Testis (tissue), 2 donors: ENCODE measurements around the gene ADAMTS6.

ENCODE experiments used
- POLR2A ChIP-seq: fragments of 450-650 bp; IDR thresholded peaks from one replicate; pipeline ENCODE4 v1.6.1; 2017; ENCODE audit warnings: antibody characterized with exemption, mild to moderate bottlenecking, moderate library complexity
- TF ChIP-seq, protein P1 (sequence below), 3 experiments: fragments of 450-650 bp in 2 of 3; fragments of 200-600 bp in 1 of 3; sonication (generic) in 1 of 3; IDR thresholded peaks; one replicate each; pipeline ENCODE4 v1.5.1; 2016 to 2019; ENCODE audit warnings: antibody characterized with exemption in 3 of 3, mild to moderate bottlenecking in 2 of 3, moderate library complexity in 1 of 3

DNA sequence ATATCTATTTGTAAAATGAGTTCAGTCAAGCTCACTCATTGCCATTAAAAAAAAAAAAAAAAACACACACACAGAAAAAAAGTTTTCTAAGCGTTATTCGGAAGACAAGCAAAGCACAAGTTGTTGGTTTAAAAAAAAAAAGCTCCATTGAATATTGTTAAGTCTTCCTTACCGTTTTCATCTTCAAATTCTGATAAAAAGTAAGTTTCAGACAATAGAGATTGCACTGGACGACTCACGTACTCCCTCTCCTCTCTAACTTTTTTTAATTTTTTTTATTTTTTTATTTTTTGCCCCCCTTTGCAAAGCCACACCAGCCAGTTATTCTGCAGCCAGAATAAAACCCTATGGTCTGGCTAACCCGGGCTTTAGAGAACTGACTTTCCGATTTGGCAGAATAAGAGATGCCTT is 544 bp downstream of the ADAMTS6 start:
- TF ChIP-seq, protein P1, sequence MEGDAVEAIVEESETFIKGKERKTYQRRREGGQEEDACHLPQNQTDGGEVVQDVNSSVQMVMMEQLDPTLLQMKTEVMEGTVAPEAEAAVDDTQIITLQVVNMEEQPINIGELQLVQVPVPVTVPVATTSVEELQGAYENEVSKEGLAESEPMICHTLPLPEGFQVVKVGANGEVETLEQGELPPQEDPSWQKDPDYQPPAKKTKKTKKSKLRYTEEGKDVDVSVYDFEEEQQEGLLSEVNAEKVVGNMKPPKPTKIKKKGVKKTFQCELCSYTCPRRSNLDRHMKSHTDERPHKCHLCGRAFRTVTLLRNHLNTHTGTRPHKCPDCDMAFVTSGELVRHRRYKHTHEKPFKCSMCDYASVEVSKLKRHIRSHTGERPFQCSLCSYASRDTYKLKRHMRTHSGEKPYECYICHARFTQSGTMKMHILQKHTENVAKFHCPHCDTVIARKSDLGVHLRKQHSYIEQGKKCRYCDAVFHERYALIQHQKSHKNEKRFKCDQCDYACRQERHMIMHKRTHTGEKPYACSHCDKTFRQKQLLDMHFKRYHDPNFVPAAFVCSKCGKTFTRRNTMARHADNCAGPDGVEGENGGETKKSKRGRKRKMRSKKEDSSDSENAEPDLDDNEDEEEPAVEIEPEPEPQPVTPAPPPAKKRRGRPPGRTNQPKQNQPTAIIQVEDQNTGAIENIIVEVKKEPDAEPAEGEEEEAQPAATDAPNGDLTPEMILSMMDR (IDR thresholded peaks at IDR 0.05), result no peak
- no peak for TF ChIP-seq POLR2A
